ENCODE results near the gene AGAP1. TPM values are rescaled to one million over a fixed set of nuclear protein-coding genes. Genes with fewer than 3 reads are reported as not detected.

The AGAP1 gene
- total and polyA plus RNA-seq, 2 donors (not counting 3 experiments of a cell fraction or from before 2014, with no cell fraction given), result 10.2 to 20.9 TPM

GRCh38 chr2:236160366-236161081, 666.7 kb downstream of the AGAP1 start:
- Histone ChIP-seq H3K27me3 (ENCODE audit: control insufficient read depth in 2 of 2, insufficient read depth in 2 of 2, low read length in 2 of 2) (peaks cover 0 to 10% of the 10 kb centered on the region in 2 experiments), H3K79me2 (ENCODE audit: control insufficient read depth, insufficient read depth, low read length) (no peaks in the 10 kb centered on the region), H4K20me1 (replicated peaks; ENCODE audit: control insufficient read depth, extremely low read depth, insufficient read depth, low read length) (no peaks in the 10 kb centered on the region), H3K36me3 (ENCODE audit: control insufficient read depth in 2 of 2, extremely low read depth in 1 of 2, insufficient read depth in 2 of 2, low read length in 2 of 2) (no peaks in the 10 kb centered on the region), H3K9ac (replicated peaks; ENCODE audit: extremely low read depth, insufficient read depth, low read length) (no peak overlapping the region), H3K4me2 (ENCODE audit: insufficient read depth, low read length) (no peak overlapping the region), H3K4me1 (ENCODE audit: control insufficient read depth, extremely low read depth, insufficient read depth, low read length) (peaks cover 8% of the 10 kb centered on the region), H3K9me3 (replicated peaks; ENCODE audit: control insufficient read depth, insufficient read depth, low read length) (no peaks in the 10 kb centered on the region), H3K27ac (ENCODE audit: insufficient read depth, low read depth, low read length) (no peak overlapping the region), H3K4me3 (replicated peaks in 1 of 3; ENCODE audit: insufficient read depth in 1 of 3, low read depth in 1 of 3, low read length in 3 of 3) (no peak overlapping the region), H3K9me1 (replicated peaks; ENCODE audit: control insufficient read depth, extremely low read depth, insufficient read depth, low read length) (no peaks in the 10 kb centered on the region), H2AFZ (ENCODE audit: low read depth, low read length) (no peak overlapping the region)
- FAIRE-seq, result no peak
- dilution Hi-C loops (cut with MboI; ENCODE audit: extremely low pct_ligation_motif_present, low sequenced_read_pairs), result no loop called here
- TF ChIP-seq POLR2A (IDR thresholded peaks at IDR 0.05; ENCODE audit: low read depth, low read length) (peak; percentile 51), JUN (IDR thresholded peaks at IDR 0.05; ENCODE audit: borderline replicate concordance, insufficient read depth, insufficient read length, low read depth) (no peak), GATA2 (IDR thresholded peaks at IDR 0.05; ENCODE audit: insufficient read depth, insufficient read length, low read depth, low read length) (no peak), FOS (IDR thresholded peaks at IDR 0.05; ENCODE audit: borderline replicate concordance, insufficient read depth, low read length) (no peak), EZH2 (IDR thresholded peaks at IDR 0.05; ENCODE audit: borderline replicate concordance, low read depth, low read length, severe bottlenecking) (no peak)
- BruUV-seq (replicated peaks), result no TSS peak
- intact Hi-C loops (cut with micrococcal nuclease), result no loop called here
- DNase-seq (ENCODE audit: low read depth, low spot score), result no peak
- POLR2A ChIA-PET, result no interaction called here
- CTCF ChIA-PET, result interaction anchor here (1.4 to 2.6 kb wide), 3 partner anchors 15 to 381 kb away, joined by 4 to 7 read pairs (median 7); no protein-coding TSS in a partner anchor

GRCh38 chr2:236161082-236161462, 667.2 kb downstream of the AGAP1 start:
- dilution Hi-C loops (cut with MboI; ENCODE audit: extremely low pct_ligation_motif_present, low sequenced_read_pairs), result no loop called here
- CTCF ChIA-PET, result interaction anchor here (1.4 to 2.6 kb wide), 2 partner anchors 14 to 382 kb away, joined by 4 to 7 read pairs; no protein-coding TSS in a partner anchor
- no peak for TF ChIP-seq POLR2A (IDR thresholded peaks at IDR 0.05; ENCODE audit: low read depth, low read length)
- Histone ChIP-seq H3K9me1 (replicated peaks; ENCODE audit: control insufficient read depth, extremely low read depth, insufficient read depth, low read length) (no peaks in the 10 kb centered on the region), H3K36me3 (ENCODE audit: control insufficient read depth in 2 of 2, extremely low read depth in 1 of 2, insufficient read depth in 2 of 2, low read length in 2 of 2) (no peaks in the 10 kb centered on the region), H3K4me1 (ENCODE audit: control insufficient read depth, extremely low read depth, insufficient read depth, low read length) (peaks cover 8% of the 10 kb centered on the region), H3K79me2 (ENCODE audit: control insufficient read depth, insufficient read depth, low read length) (no peaks in the 10 kb centered on the region), H3K4me3 (replicated peaks in 1 of 3; ENCODE audit: insufficient read depth in 1 of 3, low read depth in 1 of 3, low read length in 3 of 3) (no peak overlapping the region), H3K9ac (replicated peaks; ENCODE audit: extremely low read depth, insufficient read depth, low read length) (no peak overlapping the region), H3K9me3 (replicated peaks; ENCODE audit: control insufficient read depth, insufficient read depth, low read length) (no peaks in the 10 kb centered on the region), H4K20me1 (replicated peaks; ENCODE audit: control insufficient read depth, extremely low read depth, insufficient read depth, low read length) (no peaks in the 10 kb centered on the region), H3K27me3 (ENCODE audit: control insufficient read depth in 2 of 2, insufficient read depth in 2 of 2, low read length in 2 of 2) (peaks cover 0 to 10% of the 10 kb centered on the region in 2 experiments), H3K27ac (ENCODE audit: insufficient read depth, low read depth, low read length) (no peak overlapping the region), H3K4me2 (ENCODE audit: insufficient read depth, low read length) (no peak overlapping the region), H2AFZ (ENCODE audit: low read depth, low read length) (no peak overlapping the region)
- DNase-seq (ENCODE audit: low read depth, low spot score) (no peak), FAIRE-seq (no peak)
- BruUV-seq (replicated peaks), result no TSS peak
- POLR2A ChIA-PET, result no interaction called here
- intact Hi-C loops (cut with micrococcal nuclease), result no loop called here

Measured in endothelial cell of umbilical vein (primary cell).